Glutamatergic neuron (in vitro differentiated cells): Measurements from ENCODE around the gene PODN. TPM values are rescaled to one million over a fixed set of nuclear protein-coding genes. Genes with fewer than 3 reads are reported as not detected.

ENCODE experiments used
- DNase-seq: peaks from one replicate; pipeline ENCODE4 v3.0.0; 2022
- H3K27ac Mint-ChIP-seq: one replicate; pipeline ENCODE4 v1.8.0; 2020; ENCODE audit warnings: mild to moderate bottlenecking, mixed read lengths, inconsistent platforms; ENCODE audit not compliant: unreplicated experiment
- H3K27me3 Mint-ChIP-seq: one replicate; pipeline ENCODE4 v1.8.0; 2020; ENCODE audit warnings: mild to moderate bottlenecking, moderate library complexity, mixed read lengths, inconsistent platforms; ENCODE audit not compliant: unreplicated experiment
- H3K36me3 Mint-ChIP-seq: one replicate; pipeline ENCODE4 v1.8.0; 2020; ENCODE audit warnings: mild to moderate bottlenecking, mixed read lengths, inconsistent platforms; ENCODE audit not compliant: unreplicated experiment
- H3K4me1 Mint-ChIP-seq: one replicate; pipeline ENCODE4 v1.8.0; 2020; ENCODE audit warnings: mild to moderate bottlenecking, low read depth, mixed read lengths, inconsistent platforms; ENCODE audit not compliant: unreplicated experiment
- H3K4me3 Mint-ChIP-seq: one replicate; pipeline ENCODE4 v1.8.0; 2020; ENCODE audit warnings: mild to moderate bottlenecking, mixed read lengths, inconsistent platforms; ENCODE audit not compliant: unreplicated experiment
- H3K9me3 Mint-ChIP-seq: one replicate; pipeline ENCODE4 v1.8.0; 2020; ENCODE audit warnings: mild to moderate bottlenecking, moderate library complexity, mixed read lengths, inconsistent platforms; ENCODE audit not compliant: unreplicated experiment
- CTCF ChIP-seq: fragments of 200-600 bp; sonication (generic); IDR thresholded peaks from one replicate; pipeline ENCODE4 v1.5.0; 2021; ENCODE audit not compliant: partially characterized antibody, unreplicated experiment
- total RNA-seq: library from RNA; stranded (reverse); fragmentation: NEBNext Ultra II Directional; extraction: Animal tissue kit (Norgen Biotek cat#: 25700); gene quantifications from one replicate; pipeline ENCODE4 v1.2.1, GENCODE V29; 2021; ENCODE audit not compliant: unreplicated experiment

Gene PODN
- total RNA-seq, 1 donor from 2014 or later, result 3.1 TPM

GRCh38 chr1:53123453-53124140 lies 61.6 kb downstream of the PODN start:
- DNase-seq, result no peak
- Mint-ChIP-seq H3K4me3 (no peak overlapping the region), H3K4me1 (peaks cover 29% of the 10 kb centered on the region), H3K9me3 (peaks cover 9% of the 10 kb centered on the region), H3K36me3 (no peaks in the 10 kb centered on the region), H3K27ac (no peak overlapping the region), H3K27me3 (peaks cover 4% of the 10 kb centered on the region)
- TF ChIP-seq CTCF, result no peak

GRCh38 chr1:53125122-53125521 lies 63.1 kb downstream of the PODN start:
- Mint-ChIP-seq H3K27ac (no peak overlapping the region), H3K4me1 (peaks cover 33% of the 10 kb centered on the region), H3K4me3 (no peak overlapping the region), H3K27me3 (peaks cover 4% of the 10 kb centered on the region), H3K9me3 (peaks cover 9% of the 10 kb centered on the region), H3K36me3 (no peaks in the 10 kb centered on the region)
- TF ChIP-seq CTCF, result no peak
- no peak for DNase-seq

GRCh38 chr1:53125623-53126360 lies 63.8 kb downstream of the PODN start:
- no peaks in the 10 kb centered on the region for H3K36me3 Mint-ChIP-seq
- no peak for DNase-seq
- TF ChIP-seq CTCF, result no peak
- H3K4me1 Mint-ChIP-seq, result peaks cover 31% of the 10 kb centered on the region
- peaks cover 4% of the 10 kb centered on the region for H3K27me3 Mint-ChIP-seq
- no peak overlapping the region for H3K27ac Mint-ChIP-seq
- H3K4me3 Mint-ChIP-seq, result no peak overlapping the region
- H3K9me3 Mint-ChIP-seq, result peaks cover 9% of the 10 kb centered on the region

- no peak for TF ChIP-seq CTCF
- Mint-ChIP-seq H3K27ac (no peak overlapping the region), H3K4me3 (no peak overlapping the region)
These were observed 64.5 kb downstream of the PODN start for GRCh38 chr1:53126495-53126894.

GRCh38 chr1:53127546-53127945 lies 65.5 kb downstream of the PODN start:
- H3K9me3 Mint-ChIP-seq, result peaks cover 2% of the 10 kb centered on the region
- peaks cover 4% of the 10 kb centered on the region for H3K27me3 Mint-ChIP-seq
- no peaks in the 10 kb centered on the region for H3K36me3 Mint-ChIP-seq
- peaks cover 24% of the 10 kb centered on the region for H3K4me1 Mint-ChIP-seq
- no peak for DNase-seq
- H3K4me3 Mint-ChIP-seq, result no peak overlapping the region
- TF ChIP-seq CTCF, result no peak
- H3K27ac Mint-ChIP-seq, result no peak overlapping the region

More at GRCh38 chr1:53126495-53126894, 64.5 kb downstream of the PODN start:
- no peaks in the 10 kb centered on the region for H3K36me3 Mint-ChIP-seq
- H3K27me3 Mint-ChIP-seq, result peaks cover 4% of the 10 kb centered on the region
- H3K4me1 Mint-ChIP-seq, result peaks cover 24% of the 10 kb centered on the region
- DNase-seq, result no peak
- peaks cover 6% of the 10 kb centered on the region for H3K9me3 Mint-ChIP-seq
